NCI-H2196 (cell line): Measurements from ENCODE around the gene MYH7.
"Not testable (repeated sequence)": the region's sequence is repeated elsewhere in the genome, so short reads cannot be mapped to it uniquely, and the experiment has no call there.

Source experiments
- DNase-seq: peaks from one replicate; lab custom pipeline; 2025; ENCODE audit not compliant: unreplicated experiment; lab: John Stamatoyannopoulos, UW

Gene MYH7

DNA sequence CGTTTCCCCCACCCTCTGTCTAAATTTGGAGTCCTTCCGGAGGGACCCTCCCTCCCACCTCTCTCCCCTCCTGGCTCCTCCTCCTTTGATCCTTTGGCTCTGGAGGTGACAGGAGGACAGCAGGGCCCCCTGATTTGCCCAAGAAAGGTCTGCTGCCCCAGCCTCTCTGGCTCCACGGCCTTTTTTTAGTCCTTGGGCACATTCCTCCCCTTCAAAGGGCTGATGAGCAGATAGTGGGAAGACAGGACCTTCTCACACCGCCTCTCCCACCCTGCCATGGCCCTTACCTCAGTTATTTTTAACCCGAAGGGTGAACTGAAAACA, 27.2 kb downstream of the MYH7 start:
- DNase-seq = no peak

GRCh38 chr14:23407516-23408306, 27.7 kb downstream of the MYH7 start, which contains the start of gene MYH6:
TSS of gene MYH6 (minus strand) at chr14:23408273. CDS start at chr14:23407223, 1,050 bp downstream.
- DNase-seq = no peak

- DNase-seq = no peak
These were observed 28.6 kb downstream of the MYH7 start for GRCh38 chr14:23406725-23407355.

- DNase-seq = peak; percentile 37
These were observed 29.2 kb downstream of the MYH7 start for GRCh38 chr14:23406244-23406643.

DNA sequence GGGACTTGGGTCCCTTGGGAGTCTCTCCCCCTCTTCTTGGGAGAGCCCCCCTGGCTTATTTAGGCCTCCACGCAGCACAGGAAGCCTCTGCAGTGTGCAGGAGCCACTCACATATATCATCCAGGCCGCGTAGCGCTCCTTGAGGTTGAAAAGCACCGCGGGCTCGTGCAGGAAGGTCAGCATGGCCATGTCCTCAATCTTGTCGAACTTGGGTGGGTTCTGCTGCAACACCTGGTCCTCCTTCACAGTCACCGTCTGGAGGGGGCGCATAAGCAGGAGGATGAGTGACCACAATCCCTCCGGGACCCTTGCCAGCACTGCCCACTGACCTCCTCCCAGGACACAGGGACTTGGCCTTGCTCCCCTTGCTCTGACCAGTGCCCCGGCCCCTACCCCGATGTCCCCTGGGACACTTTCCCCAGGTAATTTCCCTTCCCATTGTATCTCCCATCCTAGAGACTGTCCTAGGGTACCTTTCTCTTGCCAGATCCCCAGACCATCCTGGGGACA, 29.9 kb downstream of the MYH7 start:
- no peak for DNase-seq

- no peak for DNase-seq
These were observed 30.4 kb downstream of the MYH7 start for GRCh38 chr14:23405096-23405495.

GRCh38 chr14:23404331-23404900, 31.0 kb downstream of the MYH7 start:
- no peak for DNase-seq

DNA sequence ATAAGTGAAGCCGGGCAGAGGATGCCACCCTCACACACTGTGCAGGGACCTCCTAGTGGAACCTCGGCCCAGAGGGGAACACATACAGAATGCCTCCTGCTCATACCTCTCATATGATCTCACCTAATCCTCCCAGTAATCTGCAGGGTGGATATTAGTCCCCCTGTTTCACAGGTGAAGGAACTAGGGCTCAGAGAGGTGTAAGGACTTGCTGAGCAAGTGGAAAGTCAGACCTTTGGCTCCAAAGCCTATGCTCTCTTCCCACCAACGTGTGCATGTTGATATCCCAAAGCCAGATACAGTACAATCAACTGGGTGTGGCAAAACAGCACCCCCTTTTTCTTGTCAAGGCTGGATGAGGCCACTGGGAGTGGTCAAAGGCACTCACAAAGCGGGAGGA, 31.6 kb downstream of the MYH7 start:
- DNase-seq = no peak

DNA sequence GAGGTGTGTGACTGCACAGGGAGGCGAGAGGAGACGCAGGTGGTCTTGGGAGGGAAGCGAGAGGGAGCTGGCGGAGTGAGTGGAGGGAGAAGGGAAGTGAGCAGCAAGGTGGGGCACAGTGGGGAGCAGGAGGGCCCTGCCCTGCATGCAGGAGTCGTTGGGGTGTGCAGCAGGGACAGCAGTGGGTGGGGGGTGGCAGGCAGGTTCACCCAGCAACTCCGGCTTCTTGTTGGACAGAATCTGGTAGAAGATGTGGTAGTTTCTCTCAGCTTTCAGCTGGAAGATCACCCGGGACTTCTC, 32.4 kb downstream of the MYH7 start:
- no peak for DNase-seq

- DNase-seq = no peak
These were observed 32.9 kb downstream of the MYH7 start for GRCh38 chr14:23402296-23403138.

GRCh38 chr14:23401291-23401690, 34.2 kb downstream of the MYH7 start:
- no peak for DNase-seq

GRCh38 chr14:23400496-23401149, 34.8 kb downstream of the MYH7 start:
- DNase-seq = not testable (repeated sequence)

GRCh38 chr14:23399591-23399990, 35.9 kb downstream of the MYH7 start:
- DNase-seq = no peak

GRCh38 chr14:23399136-23399535, 36.3 kb downstream of the MYH7 start:
- DNase-seq = no peak

GRCh38 chr14:23398348-23398747, 37.1 kb downstream of the MYH7 start:
- peak; percentile 90 for DNase-seq

- no peak for DNase-seq
These were observed 38.6 kb downstream of the MYH7 start for GRCh38 chr14:23396781-23397407.

DNA sequence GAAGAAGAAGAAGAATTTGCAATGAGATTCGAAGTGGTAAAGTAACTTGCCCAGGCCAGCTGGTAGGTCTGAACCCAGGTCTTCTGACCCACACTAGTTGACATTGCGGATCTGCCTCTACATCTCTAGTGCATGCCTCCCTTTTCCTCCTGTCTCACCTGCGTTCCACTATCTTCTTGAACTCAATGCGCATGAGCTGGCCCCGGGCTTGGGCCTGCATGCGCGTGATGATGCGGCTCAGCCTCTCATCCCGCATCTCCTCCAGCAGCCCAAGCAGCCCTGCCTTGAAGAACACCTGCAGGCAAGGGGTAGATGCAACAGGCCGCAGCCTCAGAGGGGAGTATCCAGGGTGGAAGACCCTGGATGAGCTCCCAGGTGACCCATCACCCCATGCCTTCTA, 39.3 kb downstream of the MYH7 start:
- DNase-seq = no peak

GRCh38 chr14:23392613-23393012, 42.8 kb downstream of the MYH7 start:
- no peak for DNase-seq

DNA sequence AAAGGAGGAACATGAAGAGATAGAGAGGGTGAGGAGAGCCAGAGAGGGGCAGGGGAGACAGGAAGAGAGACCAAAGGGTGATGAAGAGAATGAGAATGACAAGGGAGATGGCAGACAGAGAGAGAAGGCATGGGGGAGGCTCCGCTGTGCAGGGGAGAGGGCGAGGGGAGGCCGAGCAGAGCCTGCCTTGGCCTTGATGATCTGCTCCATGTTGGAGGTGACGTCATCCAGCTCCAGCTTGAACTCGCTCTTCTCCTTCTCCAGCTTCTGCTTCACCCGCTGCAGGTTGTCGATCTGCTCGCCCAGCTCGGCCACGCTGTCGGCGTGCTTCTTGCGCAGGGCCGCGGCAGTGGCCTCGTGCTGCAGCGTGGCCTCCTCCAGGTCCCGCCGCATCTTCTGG, 45.6 kb downstream of the MYH7 start:
- DNase-seq = not testable (repeated sequence)

- no peak for DNase-seq
These were observed 46.1 kb downstream of the MYH7 start for GRCh38 chr14:23389396-23389795.
